HL-60 (cell line): Measurements from ENCODE around the gene IL1RAPL1.

Experiments used
- DNase-seq, 2 experiments: peaks; one replicate each; pipeline ENCODE4 v3.0.0-alpha.2; 2010 to 2020; ENCODE audit warnings: low read depth in 1 of 2, low spot score in 1 of 2
- H3K27ac ChIP-seq: fragments of 250-450 bp; sonication (Bioruptor Pico); replicated peaks from 2 replicates; pipeline ENCODE4 v1.5.1; 2020; ENCODE audit warnings: mild to moderate bottlenecking, moderate library complexity
- H3K27me3 ChIP-seq: fragments of 250-450 bp; sonication (Bioruptor Pico); 2 replicates; pipeline ENCODE4 v1.5.1; 2021; ENCODE audit warnings: mild to moderate bottlenecking, moderate library complexity; ENCODE audit not compliant: insufficient read depth, poor library complexity, severe bottlenecking
- H3K4me3 ChIP-seq: replicated peaks from 2 replicates; pipeline ENCODE4 v1.5.1; 2011; ENCODE audit warnings: mild to moderate bottlenecking, control low read depth, low read length; ENCODE audit not compliant: insufficient read depth
- CTCF ChIP-seq: IDR thresholded peaks from one replicate; pipeline ENCODE4 v1.5.1; 2011; ENCODE audit warnings: low read length, control low read depth, inconsistent platforms; ENCODE audit not compliant: insufficient read depth
- GABPA ChIP-seq: IDR thresholded peaks from 2 replicates; pipeline ENCODE4 v1.6.1; 2012; ENCODE audit warnings: low read depth
- POLR2AphosphoS5 ChIP-seq: IDR thresholded peaks from 2 replicates; pipeline ENCODE4 v1.6.1; 2012; ENCODE audit warnings: low read depth
- REST ChIP-seq: IDR thresholded peaks from 2 replicates; pipeline ENCODE4 v1.6.1; 2012; ENCODE audit warnings: low read depth; ENCODE audit not compliant: insufficient replicate concordance
- SPI1 ChIP-seq: IDR thresholded peaks from 2 replicates; pipeline ENCODE4 v1.6.1; 2012; ENCODE audit warnings: low read depth, mild to moderate bottlenecking, borderline replicate concordance

IL1RAPL1 gene

GRCh38 chrX:29083823-29084222, 496.6 kb downstream of the IL1RAPL1 start:
- DNase-seq = no peak

GRCh38 chrX:29090811-29091210, 503.6 kb downstream of the IL1RAPL1 start:
- TF ChIP-seq POLR2AphosphoS5 = no peak
- TF ChIP-seq REST = no peak
- no peak for TF ChIP-seq SPI1
- no peak for TF ChIP-seq CTCF
- TF ChIP-seq GABPA = no peak
- Histone ChIP-seq H3K27ac (no peak overlapping the region), H3K27me3 (no peaks in the 10 kb centered on the region), H3K4me3 (no peak overlapping the region)
- DNase-seq = no peak

More at GRCh38 chrX:29083823-29084222, 496.6 kb downstream of the IL1RAPL1 start:
- Histone ChIP-seq H3K4me3 (no peak overlapping the region), H3K27ac (no peak overlapping the region), H3K27me3 (no peaks in the 10 kb centered on the region)
- TF ChIP-seq CTCF (no peak), POLR2AphosphoS5 (no peak), SPI1 (no peak), GABPA (no peak), REST (no peak)

- H3K4me3 ChIP-seq = no peak overlapping the region
Observed at GRCh38 chrX:29107231-29107630, 520.0 kb downstream of the IL1RAPL1 start.

More at GRCh38 chrX:29107231-29107630, 520.0 kb downstream of the IL1RAPL1 start:
- Histone ChIP-seq H3K27me3 (no peaks in the 10 kb centered on the region), H3K27ac (no peak overlapping the region)
- TF ChIP-seq POLR2AphosphoS5 = no peak
- no peak for TF ChIP-seq GABPA
- no peak for TF ChIP-seq REST
- TF ChIP-seq CTCF = no peak
- TF ChIP-seq SPI1 = no peak
- DNase-seq = no peak
